IMR-90 (cell line): ENCODE measurements around the gene LY6G5C. TPM values are rescaled to one million over a fixed set of nuclear protein-coding genes. Genes with fewer than 3 reads are reported as not detected.

ENCODE experiments used
- ATAC-seq: fragments of 200-7000 bp; cut with Tn5 transposase; 2 replicates; pipeline ENCODE4 v1.9.1; 2020; ENCODE audit warnings: low read depth, mild to moderate bottlenecking, moderate library complexity
- BruUV-seq: library from RNA; stranded (reverse); fragments of 400-500 nt; replicated peaks from 2 replicates; lab custom pipeline; 2021; lab: Mats Ljungman, UMichigan
- CTCF ChIA-PET: fragments of 300-600 bp; formaldehyde crosslinking; extraction: SDS; loops from one replicate; lab custom pipeline; 2021; ENCODE audit warnings: antibody characterized with exemption; lab: Yijun Ruan, JAX
- POLR2A ChIA-PET: fragments of 300-600 bp; sonication (Branson Sonifier 250); formaldehyde crosslinking; loops from one replicate; lab custom pipeline; 2022; ENCODE audit warnings: antibody characterized with exemption; ENCODE audit not compliant: unreplicated experiment; lab: Charles Lee
- DNase-seq: peaks from one replicate; pipeline ENCODE4 v3.0.0; 2013
- H2AFZ ChIP-seq: replicated peaks from 2 replicates; pipeline ENCODE3; 2013; ENCODE audit warnings: low read length, mild to moderate bottlenecking; ENCODE audit not compliant: poor library complexity
- H2AK5ac ChIP-seq: 2 replicates; pipeline ENCODE4 v1.6.1; 2013; ENCODE audit warnings: low read depth, low read length, inconsistent platforms
- H2AK9ac ChIP-seq: replicated peaks from 2 replicates; pipeline ENCODE3; 2013; ENCODE audit warnings: mild to moderate bottlenecking, low read depth, low read length, moderate library complexity; ENCODE audit not compliant: poor library complexity
- H2BK120ac ChIP-seq: 2 replicates; pipeline ENCODE4 v1.6.1; 2013; ENCODE audit warnings: low read depth, low read length, inconsistent platforms
- H2BK15ac ChIP-seq: 3 replicates; pipeline ENCODE4 v1.6.1; 2013; ENCODE audit warnings: low read depth, low read length, inconsistent platforms
- H2BK20ac ChIP-seq: 2 replicates; pipeline ENCODE4 v1.6.1; 2013; ENCODE audit warnings: low read depth, mild to moderate bottlenecking, inconsistent platforms, low read length, moderate library complexity
- H2BK5ac ChIP-seq: 2 replicates; pipeline ENCODE4 v1.6.1; 2013; ENCODE audit warnings: mild to moderate bottlenecking, low read depth, low read length, inconsistent platforms; ENCODE audit not compliant: poor library complexity, severe bottlenecking
- H3K14ac ChIP-seq: replicated peaks from 2 replicates; pipeline ENCODE4 v1.6.1; 2013; ENCODE audit warnings: low read depth, low read length, inconsistent platforms
- H3K18ac ChIP-seq: 2 replicates; pipeline ENCODE4 v1.6.1; 2013; ENCODE audit warnings: low read depth, low read length, control low read depth
- H3K23ac ChIP-seq: 2 replicates; pipeline ENCODE4 v1.6.1; 2013; ENCODE audit warnings: low read depth, low read length, inconsistent platforms
- H3K27ac ChIP-seq: 2 replicates; pipeline ENCODE4 v1.5.1; 2013; ENCODE audit warnings: mild to moderate bottlenecking, control low read depth, low read length; ENCODE audit not compliant: insufficient read depth
- H3K27me3 ChIP-seq: 2 replicates; pipeline ENCODE4 v1.6.1; 2013; ENCODE audit warnings: low read length; ENCODE audit not compliant: control insufficient read depth, insufficient read depth
- H3K36me3 ChIP-seq: 2 replicates; pipeline ENCODE4 v1.6.1; 2013; ENCODE audit warnings: low read length, mixed read lengths; ENCODE audit not compliant: control insufficient read depth, insufficient read depth
- H3K4ac ChIP-seq: 2 replicates; pipeline ENCODE4 v1.6.1; 2013; ENCODE audit warnings: low read depth, low read length, inconsistent platforms
- H3K4me1 ChIP-seq: 2 replicates; pipeline ENCODE4 v1.6.1; 2013; ENCODE audit warnings: low read length, mixed read lengths; ENCODE audit not compliant: control insufficient read depth, insufficient read depth
- H3K4me2 ChIP-seq: 2 replicates; pipeline ENCODE4 v1.6.1; 2013; ENCODE audit warnings: low read depth, mild to moderate bottlenecking, control low read depth, low read length, moderate library complexity
- H3K4me3 ChIP-seq: 2 replicates; pipeline ENCODE4 v1.5.1; 2013; ENCODE audit warnings: low read depth, mild to moderate bottlenecking, control low read depth, low read length, moderate library complexity; ENCODE audit not compliant: insufficient read depth
- H3K56ac ChIP-seq: 2 replicates; pipeline ENCODE4 v1.6.1; 2013; ENCODE audit warnings: low read length, inconsistent platforms; ENCODE audit not compliant: insufficient read depth; ENCODE audit errors: extremely low read depth
- H3K79me1 ChIP-seq, 2 experiments: 2 replicates each; pipeline ENCODE4 v1.6.1; 2013; ENCODE audit warnings: low read length in 2 of 2, inconsistent platforms in 1 of 2, low read depth in 1 of 2
- H3K9ac ChIP-seq: 2 replicates; pipeline ENCODE4 v1.6.1; 2013; ENCODE audit warnings: low read depth, low read length, control low read depth
- H3K9me1 ChIP-seq: 2 replicates; pipeline ENCODE4 v1.6.1; 2013; ENCODE audit warnings: low read length, inconsistent platforms; ENCODE audit not compliant: insufficient read depth
- H3K9me3 ChIP-seq: 2 replicates; pipeline ENCODE4 v1.6.1; 2013; ENCODE audit warnings: low read length; ENCODE audit not compliant: control insufficient read depth, insufficient read depth
- H4K20me1 ChIP-seq: 2 replicates; pipeline ENCODE4 v1.6.1; 2013; ENCODE audit warnings: low read length, inconsistent platforms; ENCODE audit not compliant: insufficient read depth
- H4K5ac ChIP-seq: 2 replicates; pipeline ENCODE4 v1.6.1; 2013; ENCODE audit warnings: mild to moderate bottlenecking, low read depth, low read length, control low read depth
- H4K8ac ChIP-seq, 2 experiments: 2 replicates each; pipeline ENCODE4 v1.6.1; 2013; ENCODE audit warnings: low read depth in 2 of 2, low read length in 2 of 2, control low read depth in 1 of 2, inconsistent platforms in 1 of 2
- H4K91ac ChIP-seq: 2 replicates; pipeline ENCODE4 v1.6.1; 2013; ENCODE audit warnings: low read depth, low read length, inconsistent platforms; ENCODE audit not compliant: insufficient read depth
- ELK1 ChIP-seq: fragments of 150-350 bp; IDR thresholded peaks from 2 replicates; pipeline ENCODE4 v1.6.1; 2016; ENCODE audit warnings: low read depth, mild to moderate bottlenecking, low read length, moderate library complexity, borderline replicate concordance
- POLR2A ChIP-seq: IDR thresholded peaks from 2 replicates; pipeline ENCODE4 v1.6.1; 2012; ENCODE audit warnings: mild to moderate bottlenecking, low read depth, low read length
- WGBS, 2 experiments: methylation state at CpG; one replicate each; pipeline versions ENCODE4 v1.1.5 to v1.1.7; 2013; ENCODE audit warnings: missing lambda C conversion rate in 2 of 2; ENCODE audit not compliant: insufficient read length in 1 of 2; ENCODE audit errors: extremely low coverage in 2 of 2; 5-methylcytosine and 5-hydroxymethylcytosine counted together
- dilution Hi-C: fragments of 300-500 bp; cut with HindIII; formaldehyde crosslinking; loops from one replicate; pipeline ENCODE4 v1.14.3; 2018; ENCODE audit warnings: low sequenced_read_pairs; ENCODE audit not compliant: unreplicated experiment
- in situ Hi-C: fragments of 300-500 bp; cut with MboI; formaldehyde crosslinking; loops from 3 replicates; pipeline ENCODE4 v1.14.3; 2019; ENCODE audit warnings: low sequenced_read_pairs, inconsistent platforms, mixed read lengths
- intact Hi-C: fragments of 100-400 bp; cut with micrococcal nuclease; formaldehyde crosslinking; loops from 2 replicates; pipeline ENCODE4 v1.10.0; 2022
- polyA plus RNA-seq, 3 experiments: library from polyadenylated mRNA; depleted of rRNA; stranded (reverse); fragments of >200 nt; gene quantifications; 2 replicates each; pipeline ENCODE4 v1.2.3, GENCODE V29; 2012; ENCODE audit warnings: low replicate concordance in 1 of 3
- total RNA-seq: library from RNA; depleted of rRNA; stranded (reverse); fragments of >200 nt; gene quantifications from 2 replicates; pipeline ENCODE4 v1.2.3, GENCODE V29; 2012

The LY6G5C gene
- total and polyA plus RNA-seq, 2 of the 4 experiments (the other 2 are of a cell fraction), result 0.18 to 2.0 TPM

- Histone ChIP-seq H2BK15ac (no peak overlapping the region), H4K8ac (no peak overlapping the region), H3K4me1 (no peaks in the 10 kb centered on the region; the same call in 1 of the 2 replicates), H3K36me3 (peaks cover 81% of the 10 kb centered on the region), H2BK5ac (peak overlapping the region; percentile 3), H4K20me1 (peaks cover 14% of the 10 kb centered on the region), H2AFZ (peak overlapping the region; percentile 28), H4K91ac (no peak overlapping the region), H3K27me3 (no peaks in the 10 kb centered on the region), H4K5ac (no peak overlapping the region), H2AK9ac (peak overlapping the region; percentile 71), H3K56ac (no peak overlapping the region), H3K79me1 (peaks cover 15 to 18% of the 10 kb centered on the region in 2 experiments), H3K14ac (no peak overlapping the region), H2AK5ac (no peak overlapping the region), H2BK120ac (no peak overlapping the region), H3K9me3 (no peaks in the 10 kb centered on the region), H3K9ac (no peak overlapping the region), H3K23ac (no peak overlapping the region), H3K4ac (no peak overlapping the region), H3K4me2 (no peak overlapping the region), H3K27ac (no peak overlapping the region; the same call in 1 of the 2 replicates), H3K4me3 (no peak overlapping the region), H3K9me1 (no peaks in the 10 kb centered on the region), H2BK20ac (no peak overlapping the region), H3K18ac (no peak overlapping the region)
- TF ChIP-seq POLR2A, result 0 out of 2 replicates have a peak, but pooled peaks have one; percentile 9
- TF ChIP-seq ELK1, result no peak
- ATAC-seq (peak; percentile 55), DNase-seq (peak; percentile 56)
- in situ Hi-C loops, result no loop called here
- dilution Hi-C loops, result no loop called here
- POLR2A ChIA-PET, result interaction anchor here (0.7 to 1.3 kb wide), 2 partner anchors 21 to 69 kb away, joined by 3 to 5 read pairs; partner anchors contain the start of gene C6orf47
- intact Hi-C loops, result no loop called here
- BruUV-seq, result no TSS peak
- WGBS, 2 experiments, result no CpG with 5 or more reads among the region's 10 CpGs
- CTCF ChIA-PET, result no interaction called here
Observed at GRCh38 chr6:31639449-31639861, 41.4 kb downstream of the LY6G5C start.
